Liver (tissue), 9 donors: ENCODE results near the gene NEUROD4. TPM values are rescaled to one million over a fixed set of nuclear protein-coding genes. Genes with fewer than 3 reads are reported as not detected.
A peak's percentile ranks its signal among the peaks of the same experiment; 100 is the strongest.

Source experiments
- DNase-seq: peaks from one replicate; pipeline ENCODE4 v3.0.0-alpha.2; 2017; ENCODE audit warnings: low spot score
- H3K27ac ChIP-seq, 2 donors: one replicate each; pipeline ENCODE4 v1.7.0; 2013; ENCODE audit warnings: inconsistent platforms in 2 of 2, low read length in 2 of 2, control low read depth in 1 of 2, low read depth in 1 of 2, mild to moderate bottlenecking in 1 of 2
- H3K27me3 ChIP-seq, 4 donors: one replicate each; pipeline versions ENCODE4 v1.6.1 to v1.7.0; 2013; ENCODE audit warnings: low read length in 3 of 4, inconsistent platforms in 1 of 4, mild to moderate bottlenecking in 1 of 4, moderate library complexity in 1 of 4; ENCODE audit not compliant: control insufficient read depth in 4 of 4, insufficient read depth in 4 of 4
- H3K36me3 ChIP-seq, 4 donors: one replicate each; pipeline versions ENCODE4 v1.6.1 to v1.7.0; 2013; ENCODE audit warnings: low read length in 3 of 4, mild to moderate bottlenecking in 3 of 4, low read depth in 1 of 4, moderate library complexity in 1 of 4; ENCODE audit not compliant: control insufficient read depth in 4 of 4, insufficient read depth in 3 of 4
- H3K4me1 ChIP-seq, 4 donors: one replicate each; pipeline versions ENCODE4 v1.6.1 to v1.7.0; 2013; ENCODE audit warnings: low read length in 3 of 4, mild to moderate bottlenecking in 3 of 4, moderate library complexity in 1 of 4; ENCODE audit not compliant: control insufficient read depth in 4 of 4, insufficient read depth in 4 of 4
- H3K4me3 ChIP-seq, 3 donors: one replicate each; pipeline versions ENCODE4 v1.6.1 to v1.7.0; 2013; ENCODE audit warnings: low read length in 3 of 3, control low read depth in 1 of 3, low read depth in 1 of 3, mild to moderate bottlenecking in 1 of 3
- H3K9ac ChIP-seq, 2 donors: one replicate each; pipeline ENCODE4 v1.7.0; 2013; ENCODE audit warnings: low read length in 2 of 2, mild to moderate bottlenecking in 2 of 2, moderate library complexity in 2 of 2, control low read depth in 1 of 2, low read depth in 1 of 2
- H3K9me3 ChIP-seq, 4 donors: one replicate each; pipeline versions ENCODE4 v1.6.1 to v1.7.0; 2013; ENCODE audit warnings: low read length in 3 of 4; ENCODE audit not compliant: control insufficient read depth in 4 of 4
- CTCF ChIP-seq: fragments of 150-350 bp; IDR thresholded peaks from 2 replicates; pipeline ENCODE4 v1.5.1; 2017; ENCODE audit warnings: improper control_type of control experiment, low read depth, low read length; ENCODE audit not compliant: missing input control
- EGR1 ChIP-seq, 2 donors: IDR thresholded peaks; 2 replicates each; pipeline ENCODE4 v1.6.1; 2016 to 2018; ENCODE audit warnings: antibody characterized with exemption in 2 of 2, low read depth in 2 of 2
- FOXA1 ChIP-seq: IDR thresholded peaks from 2 replicates; pipeline ENCODE4 v1.6.1; 2016; ENCODE audit warnings: antibody characterized with exemption
- FOXA2 ChIP-seq: IDR thresholded peaks from 2 replicates; pipeline ENCODE4 v1.6.1; 2016; ENCODE audit warnings: antibody characterized with exemption
- GABPA ChIP-seq, 2 donors: IDR thresholded peaks in 1 of 2; conservative IDR thresholded peaks in 1 of 2; 2 replicates each; pipeline ENCODE4 v1.6.1; 2016; ENCODE audit warnings: antibody characterized with exemption in 2 of 2, mild to moderate bottlenecking in 1 of 2, moderate library complexity in 1 of 2
- NR2F2 ChIP-seq: IDR thresholded peaks from 2 replicates; pipeline ENCODE4 v1.6.1; 2016; ENCODE audit warnings: antibody characterized with exemption
- RAD21 ChIP-seq, 2 donors: IDR thresholded peaks; 2 replicates each; pipeline ENCODE4 v1.6.1; 2016; ENCODE audit warnings: antibody characterized with exemption in 2 of 2, mild to moderate bottlenecking in 2 of 2
- RXRA ChIP-seq, 2 donors: IDR thresholded peaks; 2 replicates each; pipeline ENCODE4 v1.6.1; 2017 to 2018; ENCODE audit warnings: antibody characterized with exemption in 2 of 2, mild to moderate bottlenecking in 1 of 2
- SP1 ChIP-seq: IDR thresholded peaks from 2 replicates; pipeline ENCODE4 v1.6.1; 2018; ENCODE audit warnings: antibody characterized with exemption, mild to moderate bottlenecking
- YY1 ChIP-seq: IDR thresholded peaks from 2 replicates; pipeline ENCODE4 v1.6.1; 2016; ENCODE audit warnings: antibody characterized with exemption, mild to moderate bottlenecking
- ZBTB33 ChIP-seq: IDR thresholded peaks from 2 replicates; pipeline ENCODE4 v1.6.1; 2016; ENCODE audit warnings: antibody characterized with exemption
- WGBS: extraction: QIAGEN DNeasy Blood & Tissue Kit; methylation state at CpG from one replicate; pipeline ENCODE4 v1.1.7; 2013; 5-methylcytosine and 5-hydroxymethylcytosine counted together
- polyA plus RNA-seq, 2 donors: library from polyadenylated mRNA; stranded (reverse) in 1 of 2; unstranded in 1 of 2; fragments of 200-250 nt in 1 of 2; fragments of >200 nt in 1 of 2; fragmentation: Nextera tagmentation in 1 of 2; extraction: Ambion mirVana in 1 of 2; gene quantifications; one replicate each; pipeline versions ENCODE4 v1.2.1 to v1.2.3, GENCODE V29; 2013 to 2015
- total RNA-seq, 2 donors: library from RNA; depleted of rRNA; stranded (reverse); fragments of >200 nt; gene quantifications; one replicate each; pipeline ENCODE4 v1.2.3, GENCODE V29; 2014
- TF ChIP-seq, protein P1 (sequence below): IDR thresholded peaks from 2 replicates; pipeline ENCODE4 v1.6.1; 2016; ENCODE audit warnings: antibody characterized with exemption
- TF ChIP-seq, protein P2 (sequence below): IDR thresholded peaks from 2 replicates; pipeline ENCODE4 v1.6.1; 2016; ENCODE audit warnings: antibody characterized with exemption
- donor health status: healthy.
- donor health status: healthy.
- donor health status: healthy.
- donor health status: healthy.
- donor health status: healthy.

Gene NEUROD4
- total and polyA plus RNA-seq, 4 donors: not detected

DNA sequence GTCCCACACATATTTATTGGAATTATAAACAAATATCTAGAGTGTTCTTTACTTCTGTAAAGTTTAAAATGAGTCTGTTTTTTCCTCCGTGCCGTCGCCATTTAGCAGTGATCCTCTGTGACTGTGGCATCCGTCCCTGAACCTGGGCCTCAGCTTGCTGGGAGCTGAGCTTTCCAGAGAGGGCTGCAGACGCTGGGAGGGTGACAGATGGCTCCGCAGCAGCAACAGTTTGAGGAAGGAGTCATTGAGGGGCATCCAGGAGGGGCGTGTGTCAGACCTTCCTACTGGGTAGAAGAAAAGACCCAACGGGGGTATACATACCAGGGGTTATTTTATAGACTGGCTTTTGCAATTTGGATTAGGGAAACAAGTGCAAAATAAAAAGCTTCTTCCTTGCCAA lies 47.9 kb downstream of the NEUROD4 start (continued):
- TF ChIP-seq SP1 (no peak), YY1 (no peak)

DNA sequence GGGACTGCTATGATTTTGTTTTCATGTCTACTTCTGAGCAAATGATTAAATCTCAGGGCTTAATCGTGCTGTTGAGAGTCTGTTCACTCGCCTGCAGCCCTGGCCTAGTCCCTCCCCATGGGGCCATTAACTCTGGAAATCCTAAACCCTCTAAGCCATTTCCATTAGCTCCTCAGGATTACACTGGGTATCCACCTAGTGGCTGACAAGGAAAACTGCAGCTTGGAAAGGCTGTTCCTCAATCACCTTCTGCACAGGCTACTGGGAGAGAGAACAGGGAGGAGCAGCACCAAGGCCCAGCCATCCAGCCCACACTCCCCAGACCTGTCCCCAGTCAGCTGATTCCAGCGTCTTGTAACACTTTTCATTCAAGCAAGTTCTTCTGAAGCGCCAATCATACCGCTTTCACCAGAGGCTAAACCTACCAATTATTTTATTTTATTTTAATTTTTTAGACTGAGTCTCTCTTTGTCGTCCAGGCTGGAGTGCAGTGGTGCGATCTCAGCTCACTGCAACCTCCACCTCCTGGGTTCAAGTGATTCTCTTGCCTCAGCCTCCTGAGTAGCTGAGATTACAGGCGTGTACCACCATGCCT lies 48.7 kb downstream of the NEUROD4 start:
- Histone ChIP-seq H3K36me3 (no peaks in the 10 kb centered on the region), H3K9ac (no peak overlapping the region), H3K9me3 (no peaks in the 10 kb centered on the region), H3K4me1 (no peaks in the 10 kb centered on the region), H3K27me3 (no peaks in the 10 kb centered on the region), H3K27ac (no peak overlapping the region), H3K4me3 (no peak overlapping the region)
- peak; percentile 35 to 75 for TF ChIP-seq RAD21 (IDR thresholded peaks at IDR 0.05)
- no peak for TF ChIP-seq YY1
- peak; percentile 78 for TF ChIP-seq CTCF
- 52% methylated on average over 8 of the region's 8 CpGs for WGBS
- no peak for DNase-seq

DNA sequence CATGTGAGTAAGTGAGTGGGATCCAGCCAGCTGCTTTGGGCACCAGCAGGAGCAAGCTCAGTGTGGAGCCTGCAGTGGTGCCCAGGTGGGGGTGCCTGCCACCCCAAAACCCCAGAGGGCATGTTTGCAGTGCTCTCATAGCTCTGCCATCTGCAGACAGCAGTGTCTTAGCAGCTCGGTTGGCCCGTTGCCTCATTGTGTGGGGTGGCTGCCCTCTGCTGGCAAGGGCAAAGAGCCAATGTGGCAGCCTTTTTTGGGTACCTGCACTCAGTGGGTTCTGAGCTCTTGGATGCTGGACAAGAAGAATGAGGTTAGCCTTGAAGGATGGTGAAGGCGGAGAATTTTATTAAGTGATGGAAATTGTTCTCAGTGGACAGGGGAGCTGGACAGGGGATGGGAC lies 52.3 kb downstream of the NEUROD4 start:
- no peak overlapping the region for H3K4me3 ChIP-seq
- H3K36me3 ChIP-seq: no peaks in the 10 kb centered on the region
- DNase-seq: no peak
- H3K9ac ChIP-seq: no peak overlapping the region
- H3K4me1 ChIP-seq: no peaks in the 10 kb centered on the region
- H3K27me3 ChIP-seq: peaks cover 0 to 2% (median under 1%) of the 10 kb centered on the region in 4 donors
- H3K9me3 ChIP-seq: no peaks in the 10 kb centered on the region
- H3K27ac ChIP-seq: no peak overlapping the region
- TF ChIP-seq RXRA (IDR thresholded peaks at IDR 0.05) (peak in 1 of 2 donors; percentile 17), CTCF (peak; percentile 43), RAD21 (IDR thresholded peaks at IDR 0.05) (peak; percentile 34 to 55), SP1 (no peak), YY1 (no peak), GABPA (IDR thresholded peaks at IDR 0.05 in 1 of 2, conservative IDR thresholded peaks at IDR 0.05 in 1 of 2) (no peak), FOXA1 (no peak), FOXA2 (no peak), ZBTB33 (no peak), EGR1 (IDR thresholded peaks at IDR 0.05; ENCODE audit: low read depth in 2 of 2) (no peak), NR2F2 (no peak)
- TF ChIP-seq, protein P1, sequence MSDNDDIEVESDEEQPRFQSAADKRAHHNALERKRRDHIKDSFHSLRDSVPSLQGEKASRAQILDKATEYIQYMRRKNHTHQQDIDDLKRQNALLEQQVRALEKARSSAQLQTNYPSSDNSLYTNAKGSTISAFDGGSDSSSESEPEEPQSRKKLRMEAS: no peak
- TF ChIP-seq, protein P2, sequence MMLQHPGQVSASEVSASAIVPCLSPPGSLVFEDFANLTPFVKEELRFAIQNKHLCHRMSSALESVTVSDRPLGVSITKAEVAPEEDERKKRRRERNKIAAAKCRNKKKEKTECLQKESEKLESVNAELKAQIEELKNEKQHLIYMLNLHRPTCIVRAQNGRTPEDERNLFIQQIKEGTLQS: no peak
- 42% methylated on average over 3 of the region's 3 CpGs for WGBS
